GM10248 (cell line): ENCODE results near the gene B4GALT5.
A peak's percentile ranks its signal among the peaks of the same experiment; 100 is the strongest.
"Not testable (repeated sequence)": the region's sequence is repeated elsewhere in the genome, so short reads cannot be mapped to it uniquely, and the experiment has no call there.

Source experiments
- CTCF ChIA-PET: fragments of 300-600 bp; sonication (Branson Sonifier 250); formaldehyde crosslinking; extraction: SDS; loops from one replicate; lab custom pipeline; 2021; ENCODE audit warnings: antibody characterized with exemption; lab: Yijun Ruan, JAX
- POLR2A ChIA-PET: fragments of 350-650 bp; sonication (Branson Sonifier 250); formaldehyde crosslinking; extraction: SDS; loops from one replicate; lab custom pipeline; 2020; ENCODE audit warnings: antibody characterized with exemption; lab: Yijun Ruan, JAX
- DNase-seq: peaks from one replicate; pipeline ENCODE4 v3.0.0; 2012; ENCODE audit errors: extremely low spot score
- TF ChIP-seq, protein P1 (sequence below): IDR thresholded peaks from 2 replicates; pipeline ENCODE4 v1.5.1; 2012; ENCODE audit warnings: mild to moderate bottlenecking, low read depth; ENCODE audit errors: extremely low read depth, missing control alignments, control extremely low read depth

The B4GALT5 gene

GRCh38 chr20:49631856-49632418, 81.7 kb downstream of the B4GALT5 start:
- DNase-seq, result no peak
- ChIA-PET POLR2A (interaction anchor here (0.6 kb wide), 1 partner anchor 18 kb away, joined by 3 read pairs; no protein-coding TSS in a partner anchor), CTCF (interaction anchor here (1.5 to 9.7 kb wide), 3 partner anchors 17 to 214 kb away, joined by 4 to 62 read pairs (median 10); no protein-coding TSS in a partner anchor)
- TF ChIP-seq, protein P1, sequence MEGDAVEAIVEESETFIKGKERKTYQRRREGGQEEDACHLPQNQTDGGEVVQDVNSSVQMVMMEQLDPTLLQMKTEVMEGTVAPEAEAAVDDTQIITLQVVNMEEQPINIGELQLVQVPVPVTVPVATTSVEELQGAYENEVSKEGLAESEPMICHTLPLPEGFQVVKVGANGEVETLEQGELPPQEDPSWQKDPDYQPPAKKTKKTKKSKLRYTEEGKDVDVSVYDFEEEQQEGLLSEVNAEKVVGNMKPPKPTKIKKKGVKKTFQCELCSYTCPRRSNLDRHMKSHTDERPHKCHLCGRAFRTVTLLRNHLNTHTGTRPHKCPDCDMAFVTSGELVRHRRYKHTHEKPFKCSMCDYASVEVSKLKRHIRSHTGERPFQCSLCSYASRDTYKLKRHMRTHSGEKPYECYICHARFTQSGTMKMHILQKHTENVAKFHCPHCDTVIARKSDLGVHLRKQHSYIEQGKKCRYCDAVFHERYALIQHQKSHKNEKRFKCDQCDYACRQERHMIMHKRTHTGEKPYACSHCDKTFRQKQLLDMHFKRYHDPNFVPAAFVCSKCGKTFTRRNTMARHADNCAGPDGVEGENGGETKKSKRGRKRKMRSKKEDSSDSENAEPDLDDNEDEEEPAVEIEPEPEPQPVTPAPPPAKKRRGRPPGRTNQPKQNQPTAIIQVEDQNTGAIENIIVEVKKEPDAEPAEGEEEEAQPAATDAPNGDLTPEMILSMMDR, result no peak

DNA sequence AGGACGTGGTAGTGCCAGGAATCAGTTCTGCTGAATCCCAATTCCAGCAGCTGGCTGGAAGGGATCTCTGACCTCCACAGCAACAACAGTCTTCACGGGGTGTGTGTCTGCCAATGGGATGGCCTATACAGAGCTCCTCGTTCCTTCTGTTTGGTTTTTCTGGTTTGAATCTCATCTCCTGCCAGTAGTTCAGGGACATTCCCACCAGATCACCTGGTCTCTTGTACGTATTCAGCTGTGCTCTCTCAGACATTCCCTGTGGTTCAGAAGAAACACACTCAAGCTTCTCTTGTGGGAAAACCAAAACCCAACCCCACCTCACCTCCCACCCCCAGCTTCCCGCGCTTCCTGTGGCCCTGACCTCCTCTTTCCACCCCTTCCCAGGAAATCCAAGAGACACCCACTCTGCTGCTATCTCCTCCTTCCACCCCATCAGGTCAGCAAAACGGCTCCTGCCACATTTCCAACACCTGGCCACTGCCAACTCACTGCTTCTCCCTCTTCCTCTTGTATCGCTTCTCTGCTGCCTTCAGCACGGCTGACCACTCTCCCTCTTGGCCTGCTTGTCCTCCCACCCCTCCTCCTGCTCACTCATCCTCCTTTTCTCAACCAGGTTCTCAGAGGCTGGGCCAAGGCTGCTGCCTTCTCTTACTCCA, 82.5 kb downstream of the B4GALT5 start:
- POLR2A ChIA-PET, result interaction anchor here (1.7 kb wide), 1 partner anchor 11 kb away, joined by 10 read pairs; no protein-coding TSS in a partner anchor
- CTCF ChIA-PET, result interaction anchor here (0.9 to 9.7 kb wide), 17 partner anchors 8 to 215 kb away, joined by 3 to 62 read pairs (median 4); no protein-coding TSS in a partner anchor
- peak; percentile 60 for DNase-seq
- TF ChIP-seq, protein P1, result no peak

GRCh38 chr20:49630396-49630951, 83.2 kb downstream of the B4GALT5 start:
- ChIA-PET CTCF (interaction anchor here (0.7 to 9.7 kb wide), 20 partner anchors 9 to 216 kb away, joined by 3 to 62 read pairs (median 4); no protein-coding TSS in a partner anchor), POLR2A (interaction anchor here (0.5 to 1.7 kb wide), 3 partner anchors 10 to 45 kb away, joined by 3 to 10 read pairs (median 3); no protein-coding TSS in a partner anchor)
- DNase-seq, result peak; percentile 79
- TF ChIP-seq, protein P1, result no peak

- TF ChIP-seq, protein P1, result no peak
- CTCF ChIA-PET, result interaction anchor here (1.4 to 9.7 kb wide), 9 partner anchors 9 to 216 kb away, joined by 4 to 62 read pairs (median 5); no protein-coding TSS in a partner anchor
- POLR2A ChIA-PET, result interaction anchor here (1.0 kb wide), 1 partner anchor 46 kb away, joined by 3 read pairs; no protein-coding TSS in a partner anchor
- DNase-seq, result no peak
These were observed 84.1 kb downstream of the B4GALT5 start for GRCh38 chr20:49629606-49630005.

DNA sequence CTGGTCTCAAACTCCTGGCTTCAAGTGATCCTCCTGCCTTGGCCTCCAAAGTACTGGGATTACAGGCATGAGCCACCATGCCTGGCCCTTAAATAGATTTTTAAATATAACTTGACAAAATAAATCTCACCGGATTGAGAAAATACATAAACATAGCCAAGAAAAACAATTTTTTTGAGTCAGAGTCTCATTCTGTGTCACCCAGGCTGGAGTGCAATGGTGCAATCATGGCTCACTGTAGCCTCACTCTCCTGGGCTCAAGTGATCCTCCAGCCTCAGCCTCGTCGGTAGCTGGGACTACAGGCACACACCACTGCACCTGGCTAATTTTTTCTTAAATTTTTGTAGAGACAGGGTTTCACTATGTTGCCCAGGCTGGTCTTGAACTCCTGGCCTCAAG, 85.4 kb downstream of the B4GALT5 start:
- DNase-seq, POLR2A ChIA-PET: not testable (repeated sequence)
- CTCF ChIA-PET, result interaction anchor here (1.4 to 9.7 kb wide), 3 partner anchors 7 to 218 kb away, joined by 6 to 62 read pairs (median 17); no protein-coding TSS in a partner anchor

DNA sequence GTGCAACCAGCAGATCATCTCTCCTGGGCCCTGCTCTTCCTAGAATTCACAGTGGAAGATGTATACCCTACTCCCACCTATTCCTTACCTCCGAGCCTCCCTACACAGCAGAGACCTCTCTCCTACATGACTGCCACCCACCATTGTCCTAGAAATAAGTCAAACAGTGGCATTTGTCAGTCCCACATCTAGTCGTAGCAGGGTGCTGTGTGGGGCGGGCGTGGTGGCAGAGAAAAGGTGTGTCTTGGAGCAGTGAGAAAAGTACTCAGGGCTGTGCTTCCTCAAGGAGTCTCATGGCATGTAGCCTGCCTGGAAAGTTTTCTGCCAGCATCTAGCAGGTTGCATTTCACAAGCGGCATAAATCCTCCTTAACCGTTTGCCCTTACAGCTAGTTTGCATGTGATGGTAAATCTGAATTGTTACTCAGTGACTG, 86.3 kb downstream of the B4GALT5 start:
- no peak for DNase-seq
- ChIA-PET POLR2A (no interaction called here), CTCF (interaction anchor here (1.4 to 9.7 kb wide), 3 partner anchors 11 to 18 kb away, joined by 4 to 62 read pairs (median 4); no protein-coding TSS in a partner anchor)
- TF ChIP-seq, protein P1, result no peak

DNA sequence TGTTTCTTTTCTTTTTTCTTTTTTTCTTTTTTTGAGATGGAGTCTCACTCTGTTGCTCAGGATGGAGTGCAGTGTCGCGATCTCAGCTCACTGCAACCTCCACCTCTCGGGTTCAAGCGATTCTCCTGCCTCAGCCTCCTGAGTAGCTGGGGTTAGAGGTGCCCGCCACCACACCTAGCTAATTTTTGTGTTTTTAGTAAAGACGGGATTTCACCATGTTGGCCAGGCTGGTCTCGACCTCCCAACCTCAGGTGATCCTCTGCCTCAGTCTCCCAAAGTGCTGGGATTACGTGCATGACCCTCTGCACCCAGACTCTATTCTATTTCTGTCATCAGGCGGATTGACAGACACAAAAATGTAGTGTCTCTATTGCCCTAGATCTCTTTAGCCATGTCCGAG, 88.7 kb downstream of the B4GALT5 start:
- POLR2A ChIA-PET, DNase-seq: not testable (repeated sequence)

More for the DNA sequence above, 88.7 kb downstream of the B4GALT5 start:
- CTCF ChIA-PET, result interaction anchor here (1.4 to 9.7 kb wide), 2 partner anchors 16 to 221 kb away, joined by 7 to 62 read pairs; no protein-coding TSS in a partner anchor
